ENCODE results near the gene LRRC71. TPM values are rescaled to one million over a fixed set of nuclear protein-coding genes. Genes with fewer than 3 reads are reported as not detected.

Gene LRRC71
- total RNA-seq, 6 donors from 2014 or later: 0.49 to 13.9 (median 6.3) TPM

GRCh38 chr1:156930483-156930882, 10.1 kb downstream of the LRRC71 start:
- 67 to 68% methylated on average over 4 of the region's 4 CpGs for WGBS, 2 donors
- Histone ChIP-seq H3K4me3 (no peak overlapping the region), H3K9me3 (no peaks in the 10 kb centered on the region), H3K36me3 (peaks cover 0 to 6% (median 3%) of the 10 kb centered on the region in 4 donors), H3K4me1 (peaks cover 19 to 28% (median 24%) of the 10 kb centered on the region in 4 donors), H3K27me3 (peaks cover 0 to 6% (median 2%) of the 10 kb centered on the region in 4 donors), H3K27ac (no peak overlapping the region)
- ATAC-seq (ENCODE audit: low FRiP score in 2 of 2): no peak
- TF ChIP-seq POLR2A (IDR thresholded peaks at IDR 0.05) (no peak), POLR2AphosphoS5 (IDR thresholded peaks at IDR 0.05) (no peak), CTCF (IDR thresholded peaks at IDR 0.05) (no peak), EP300 (IDR thresholded peaks at IDR 0.05) (no peak)
- no peak for DNase-seq

- ATAC-seq (ENCODE audit: low FRiP score in 2 of 2) (no peak), DNase-seq (no peak)
- H3K4me3 ChIP-seq: peak overlapping the region in 1 of 4 donors; percentile 15
- H3K9me3 ChIP-seq: no peaks in the 10 kb centered on the region
- 40 to 45% methylated on average over 11 of the region's 11 CpGs for WGBS, 2 donors
- H3K36me3 ChIP-seq: peaks cover 0 to 11% (median 8%) of the 10 kb centered on the region in 4 donors
- H3K27ac ChIP-seq: no peak overlapping the region
- TF ChIP-seq POLR2AphosphoS5 (IDR thresholded peaks at IDR 0.05) (no peak), CTCF (IDR thresholded peaks at IDR 0.05) (no peak), EP300 (IDR thresholded peaks at IDR 0.05) (no peak), POLR2A (IDR thresholded peaks at IDR 0.05) (no peak)
- peaks cover 13 to 23% (median 20%) of the 10 kb centered on the region in 4 donors for H3K4me1 ChIP-seq
- H3K27me3 ChIP-seq: peaks cover 0 to 5% (median 2%) of the 10 kb centered on the region in 4 donors
These were observed 10.9 kb downstream of the LRRC71 start for GRCh38 chr1:156931211-156931952.

GRCh38 chr1:156931974-156932710, 11.7 kb downstream of the LRRC71 start:
- no peak for TF ChIP-seq POLR2AphosphoS5 (IDR thresholded peaks at IDR 0.05)
- no peak for TF ChIP-seq POLR2A (IDR thresholded peaks at IDR 0.05)
- no peak for TF ChIP-seq CTCF (IDR thresholded peaks at IDR 0.05)
- no peak for TF ChIP-seq EP300 (IDR thresholded peaks at IDR 0.05)
- peaks cover 0 to 19% (median 14%) of the 10 kb centered on the region in 4 donors for H3K36me3 ChIP-seq
- H3K4me1 ChIP-seq: peaks cover 13 to 20% (median 17%) of the 10 kb centered on the region in 4 donors
- H3K27me3 ChIP-seq: peaks cover 0 to 5% (median under 1%) of the 10 kb centered on the region in 4 donors
- 56 to 57% methylated on average over 6 to 8 of the region's 8 CpGs for WGBS, 2 donors
- H3K9me3 ChIP-seq: no peaks in the 10 kb centered on the region
- peak overlapping the region in 1 of 4 donors; percentile 15 for H3K4me3 ChIP-seq
- H3K27ac ChIP-seq: no peak overlapping the region
- no peak for ATAC-seq (ENCODE audit: low FRiP score in 2 of 2)
- no peak for DNase-seq

GRCh38 chr1:156933136-156933535, 12.7 kb downstream of the LRRC71 start:
- TF ChIP-seq CTCF (IDR thresholded peaks at IDR 0.05): no peak
- no peak for TF ChIP-seq EP300 (IDR thresholded peaks at IDR 0.05)
- no peak for TF ChIP-seq POLR2AphosphoS5 (IDR thresholded peaks at IDR 0.05)
- TF ChIP-seq POLR2A (IDR thresholded peaks at IDR 0.05): no peak
- Histone ChIP-seq H3K9me3 (no peaks in the 10 kb centered on the region), H3K27ac (no peak overlapping the region), H3K27me3 (no peaks in the 10 kb centered on the region), H3K4me1 (peaks cover 5 to 11% (median 8%) of the 10 kb centered on the region in 4 donors), H3K4me3 (no peak overlapping the region), H3K36me3 (peaks cover 0 to 29% (median 21%) of the 10 kb centered on the region in 4 donors)
- ATAC-seq (ENCODE audit: low FRiP score in 2 of 2) (no peak), DNase-seq (no peak)
- WGBS, 2 donors: 90 to 93% methylated on average over 6 of the region's 6 CpGs
